ENCODE measurements around the gene NPDC1.

NPDC1 gene

DNA sequence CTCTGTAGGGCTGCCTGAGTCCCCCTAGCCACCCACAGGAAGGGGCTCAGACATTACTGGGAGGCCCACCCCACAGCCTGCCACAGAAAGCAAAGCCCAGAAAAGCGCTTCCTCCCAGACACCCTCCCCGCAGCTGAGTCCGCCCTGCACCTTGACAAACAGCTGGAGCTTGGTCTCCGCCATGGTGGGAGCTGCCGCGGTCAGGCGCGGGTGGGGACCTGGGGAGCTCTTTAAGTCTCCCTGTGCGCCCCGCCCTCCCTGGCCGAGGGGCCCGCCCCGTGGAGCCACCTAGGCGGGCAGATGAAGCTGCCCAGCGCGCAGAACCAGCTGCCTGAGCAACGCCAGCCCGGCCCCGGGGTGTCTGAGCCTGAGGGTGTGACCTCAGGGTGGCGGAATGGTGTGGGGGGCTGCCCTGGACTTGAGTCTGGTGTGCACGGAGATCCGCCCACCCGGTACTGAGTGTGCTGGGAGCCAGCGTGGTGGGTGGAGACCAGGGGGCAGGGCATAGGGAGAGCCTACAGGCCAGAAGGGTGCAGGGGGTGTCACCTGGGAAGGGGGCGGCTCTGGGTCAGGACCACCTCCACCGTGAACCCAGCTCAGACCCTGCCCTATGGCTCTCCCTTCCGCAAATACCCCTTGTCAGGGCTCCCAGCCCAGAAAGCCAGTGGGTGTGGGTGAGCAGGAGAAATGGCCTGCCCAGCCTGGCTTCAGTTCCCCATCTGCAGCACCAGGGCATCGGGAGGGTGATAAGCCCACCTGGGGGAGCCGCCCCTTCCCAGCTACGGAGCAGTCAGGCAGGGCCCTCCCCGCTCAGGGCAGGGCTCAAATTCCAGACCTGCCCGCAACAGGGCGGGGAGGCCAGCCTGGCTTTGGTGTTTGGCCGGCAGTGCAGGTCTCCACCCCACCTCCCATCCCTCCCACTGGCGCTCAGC, 49.4 kb downstream of the NPDC1 start, which contains the start of gene CLIC3:
Gene CLIC3, minus strand, starts transcription at position 208 of the 932 bp plus-strand sequence. Its CDS starts 25 bp downstream, at position 183.
- H3K4me3 ChIP-seq (ENCODE audit: low read length): peak within 1 kb of the TSS; percentile 55
- H3K9me3 ChIP-seq (replicated peaks; ENCODE audit: low read length): no peaks in the 10 kb centered on the region
- H3K36me3 ChIP-seq (ENCODE audit: insufficient read depth, low read length): no peaks in the 10 kb centered on the region
- peaks cover 62% of the 10 kb centered on the region for H3K4me1 ChIP-seq (ENCODE audit: control insufficient read depth, insufficient read depth, low read length)
- H3K4me2 ChIP-seq (ENCODE audit: low read length): peak within 1 kb of the TSS; percentile 80
- H3K9ac ChIP-seq (ENCODE audit: low read depth, low read length): peak within 1 kb of the TSS; percentile 52
- H3K27me3 ChIP-seq (ENCODE audit: control insufficient read depth, insufficient read depth, low read length): no peaks in the 10 kb centered on the region

DNA sequence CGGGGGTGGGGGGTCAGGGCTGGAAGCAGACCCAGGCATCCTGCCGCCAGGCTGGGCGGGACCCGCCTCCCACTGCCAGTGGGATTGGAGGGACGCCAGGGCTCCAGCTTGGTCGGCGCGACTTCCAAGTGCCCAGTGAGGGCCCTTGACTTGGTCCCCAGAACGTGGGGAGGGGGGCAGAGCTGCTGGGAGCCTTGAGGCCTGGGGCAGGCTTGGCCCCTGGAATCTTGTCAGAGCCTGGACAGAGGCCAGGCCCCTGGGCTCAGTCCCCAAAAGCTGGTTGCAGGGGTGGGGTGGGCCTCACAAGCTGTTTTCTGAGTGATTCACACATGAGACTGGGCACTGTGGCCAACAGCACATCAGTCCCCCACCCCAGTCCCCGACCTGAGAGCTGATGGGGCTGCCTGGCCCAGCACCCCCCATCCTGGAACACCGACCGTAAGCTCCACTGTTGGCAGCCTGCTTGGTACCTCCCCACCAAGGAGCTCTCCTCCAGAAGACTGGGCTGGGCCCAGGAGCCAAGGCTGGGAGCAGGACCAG, 50.1 kb downstream of the NPDC1 start:
- no peaks in the 10 kb centered on the region for H3K36me3 ChIP-seq (ENCODE audit: insufficient read depth, low read length)
- peak overlapping the region; percentile 52 for H3K9ac ChIP-seq (ENCODE audit: low read depth, low read length)
- no peaks in the 10 kb centered on the region for H3K27me3 ChIP-seq (ENCODE audit: control insufficient read depth, insufficient read depth, low read length)
- H3K4me3 ChIP-seq (ENCODE audit: low read length): peak overlapping the region; percentile 55
- peaks cover 62% of the 10 kb centered on the region for H3K4me1 ChIP-seq (ENCODE audit: control insufficient read depth, insufficient read depth, low read length)
- H3K4me2 ChIP-seq (ENCODE audit: low read length): peak overlapping the region; percentile 80
- H3K9me3 ChIP-seq (replicated peaks; ENCODE audit: low read length): no peaks in the 10 kb centered on the region

DNA sequence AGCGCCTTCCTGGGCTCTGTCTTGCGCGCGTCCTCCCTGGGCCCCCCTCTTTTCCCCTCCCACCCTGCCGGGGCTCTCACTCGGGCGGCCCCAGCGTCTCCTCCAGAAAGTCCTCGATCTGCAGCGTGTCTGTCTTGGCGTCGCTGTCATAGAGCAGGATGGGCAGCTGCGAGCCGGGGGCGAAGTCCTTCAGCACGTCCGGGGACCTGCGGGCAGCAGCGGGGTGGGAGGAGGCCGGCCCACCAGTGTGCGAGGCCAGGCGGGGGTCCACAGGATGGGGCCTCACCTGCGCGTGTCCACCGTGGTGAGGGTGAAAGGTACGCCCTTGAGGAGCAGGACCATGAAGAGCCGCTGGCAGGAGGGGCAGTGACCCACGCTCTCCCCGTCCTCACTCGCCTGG, 50.6 kb downstream of the NPDC1 start:
- Histone ChIP-seq H3K9ac (ENCODE audit: low read depth, low read length) (no peak overlapping the region), H3K27me3 (ENCODE audit: control insufficient read depth, insufficient read depth, low read length) (no peaks in the 10 kb centered on the region), H3K4me3 (ENCODE audit: low read length) (no peak overlapping the region), H3K36me3 (ENCODE audit: insufficient read depth, low read length) (no peaks in the 10 kb centered on the region), H3K4me2 (ENCODE audit: low read length) (peak overlapping the region; percentile 80), H3K9me3 (replicated peaks; ENCODE audit: low read length) (no peaks in the 10 kb centered on the region), H3K4me1 (ENCODE audit: control insufficient read depth, insufficient read depth, low read length) (peaks cover 59% of the 10 kb centered on the region)

DNA sequence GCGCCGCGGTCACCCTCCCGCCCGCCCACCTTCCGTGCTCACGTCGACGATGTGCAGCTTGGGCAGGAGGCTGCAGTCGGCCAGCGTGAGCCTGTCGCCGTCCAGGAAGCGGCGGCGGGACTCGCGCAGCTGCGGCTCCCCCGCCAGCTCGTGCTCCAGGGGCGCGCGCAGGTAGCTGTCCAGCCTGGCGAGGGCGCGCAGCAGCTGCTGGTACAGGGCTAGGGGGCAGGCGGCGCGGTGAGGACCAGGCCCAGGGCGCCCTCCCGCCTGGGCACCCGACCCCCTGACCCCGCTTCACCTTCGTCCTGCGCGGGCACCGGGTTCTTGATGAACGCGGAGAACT, 51.1 kb downstream of the NPDC1 start:
- H3K27me3 ChIP-seq (ENCODE audit: control insufficient read depth, insufficient read depth, low read length): no peaks in the 10 kb centered on the region
- H3K9me3 ChIP-seq (replicated peaks; ENCODE audit: low read length): no peaks in the 10 kb centered on the region
- H3K9ac ChIP-seq (ENCODE audit: low read depth, low read length): no peak overlapping the region
- no peak overlapping the region for H3K4me3 ChIP-seq (ENCODE audit: low read length)
- peak overlapping the region; percentile 80 for H3K4me2 ChIP-seq (ENCODE audit: low read length)
- H3K4me1 ChIP-seq (ENCODE audit: control insufficient read depth, insufficient read depth, low read length): peaks cover 53% of the 10 kb centered on the region
- H3K36me3 ChIP-seq (ENCODE audit: insufficient read depth, low read length): no peaks in the 10 kb centered on the region

DNA sequence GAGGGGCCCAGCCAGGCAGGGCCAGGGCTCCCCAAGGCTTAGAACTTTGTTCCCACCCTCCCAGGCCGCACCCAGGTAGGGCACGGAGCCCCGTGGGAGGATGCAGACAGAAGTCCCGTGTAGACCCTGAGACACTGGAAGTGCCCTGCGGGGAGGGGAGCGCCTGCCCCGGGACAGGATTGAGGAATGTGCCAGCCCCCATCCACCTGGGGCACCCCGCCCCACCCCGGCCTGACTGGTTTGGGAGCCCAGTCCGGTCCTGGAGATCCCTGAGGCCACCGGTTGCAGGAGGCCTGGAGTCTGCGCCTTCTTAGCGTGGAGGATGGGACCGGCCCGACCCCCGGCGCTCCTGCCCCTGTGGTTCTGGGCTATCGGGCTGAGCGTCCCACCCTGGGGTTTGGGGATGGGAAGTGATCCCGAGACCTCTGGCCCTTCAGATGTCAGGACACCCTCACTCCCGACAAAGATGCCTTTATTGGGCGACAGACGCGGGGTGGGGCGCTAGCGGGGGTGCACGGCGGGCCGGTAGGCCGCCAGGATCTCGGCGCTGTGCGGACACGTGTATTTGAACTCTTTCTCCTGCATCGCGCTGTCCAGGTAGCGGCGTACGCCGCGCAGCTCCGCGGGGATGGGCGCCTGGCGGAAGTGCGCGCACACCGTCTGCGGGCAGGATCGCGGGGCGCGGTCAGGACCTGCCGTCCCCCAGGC, 51.6 kb downstream of the NPDC1 start:
- no peaks in the 10 kb centered on the region for H3K9me3 ChIP-seq (replicated peaks; ENCODE audit: low read length)
- H3K36me3 ChIP-seq (ENCODE audit: insufficient read depth, low read length): no peaks in the 10 kb centered on the region
- H3K4me2 ChIP-seq (ENCODE audit: low read length): peak overlapping the region; percentile 92
- no peaks in the 10 kb centered on the region for H3K27me3 ChIP-seq (ENCODE audit: control insufficient read depth, insufficient read depth, low read length)
- H3K9ac ChIP-seq (ENCODE audit: low read depth, low read length): no peak overlapping the region
- H3K4me3 ChIP-seq (ENCODE audit: low read length): no peak overlapping the region
- peaks cover 52% of the 10 kb centered on the region for H3K4me1 ChIP-seq (ENCODE audit: control insufficient read depth, insufficient read depth, low read length)

DNA sequence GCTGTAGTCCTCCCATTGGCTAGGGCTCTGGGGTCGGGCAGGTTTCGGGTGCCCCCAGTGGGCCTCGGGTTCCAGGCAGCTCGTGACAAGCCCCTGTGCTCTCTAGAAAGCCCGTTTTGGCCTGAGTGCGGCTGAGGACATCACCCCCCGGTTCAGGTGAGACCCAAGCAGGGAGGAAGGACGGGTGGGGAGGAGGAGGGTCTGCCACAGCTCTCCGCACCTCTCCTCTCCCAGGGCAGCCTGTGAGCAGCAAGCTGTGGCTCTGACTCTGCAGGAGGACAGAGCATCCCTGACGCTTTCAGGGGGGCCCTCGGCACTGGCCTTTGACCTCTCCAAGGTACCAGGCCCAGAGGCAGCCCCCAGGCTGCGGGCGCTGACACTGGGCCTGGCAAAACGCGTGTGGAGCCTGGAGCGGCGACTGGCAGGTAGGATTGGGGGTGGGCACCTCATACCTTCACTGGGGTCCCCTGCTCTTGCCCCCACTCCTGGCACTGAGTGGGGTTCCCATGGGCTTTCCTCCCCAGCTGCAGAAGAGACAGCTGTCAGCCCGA, 53.1 kb downstream of the NPDC1 start:
- Histone ChIP-seq H3K4me2 (ENCODE audit: low read length) (peak overlapping the region; percentile 92), H3K4me3 (ENCODE audit: low read length) (peak overlapping the region; percentile 88), H3K9me3 (replicated peaks; ENCODE audit: low read length) (no peaks in the 10 kb centered on the region), H3K4me1 (ENCODE audit: control insufficient read depth, insufficient read depth, low read length) (peaks cover 47% of the 10 kb centered on the region), H3K9ac (ENCODE audit: low read depth, low read length) (peak overlapping the region; percentile 78), H3K36me3 (ENCODE audit: insufficient read depth, low read length) (no peaks in the 10 kb centered on the region), H3K27me3 (ENCODE audit: control insufficient read depth, insufficient read depth, low read length) (no peaks in the 10 kb centered on the region)

DNA sequence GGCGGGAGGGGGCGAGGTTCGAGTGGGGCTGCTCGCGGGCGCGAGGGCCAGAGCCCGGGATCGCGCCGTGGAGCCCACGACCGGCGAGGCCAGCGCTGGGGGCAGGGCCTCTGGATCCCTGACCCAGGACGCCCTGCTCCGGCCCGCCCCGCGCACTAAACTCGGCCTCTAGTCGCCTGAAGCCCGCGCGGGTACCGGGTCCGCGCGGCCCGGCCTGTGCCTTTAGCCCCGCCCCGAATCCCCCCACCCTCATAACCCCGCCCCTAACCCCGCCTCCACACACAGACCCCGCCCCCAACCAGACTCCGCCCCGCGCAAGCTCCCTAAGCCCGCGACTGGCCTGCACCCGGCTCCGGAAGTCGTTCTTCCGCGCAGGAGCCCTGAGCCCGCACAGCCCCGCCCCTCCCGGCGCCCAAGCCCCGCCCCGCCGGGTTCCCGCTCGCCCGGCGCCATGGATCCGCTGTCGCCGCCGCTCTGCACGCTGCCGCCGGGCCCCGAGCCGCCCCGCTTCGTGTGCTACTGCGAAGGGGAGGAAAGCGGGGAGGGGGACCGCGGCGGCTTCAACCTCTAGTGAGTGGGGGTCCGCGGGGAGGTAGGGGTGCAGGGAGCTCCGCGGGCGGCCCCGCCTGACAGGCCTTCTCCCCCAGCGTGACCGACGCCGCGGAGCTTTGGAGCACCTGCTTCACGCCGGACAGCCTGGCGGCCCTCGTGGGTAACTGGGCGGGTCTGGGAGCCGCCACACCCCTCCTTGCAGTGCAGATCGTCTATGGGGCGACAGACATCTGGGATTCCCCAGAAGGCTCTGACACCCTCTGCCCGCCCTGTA, 53.8 kb downstream of the NPDC1 start, which contains the start of gene PAXX:
Gene PAXX, plus strand, starts transcription at position 430 of the 826 bp plus-strand sequence. Its CDS starts 22 bp downstream, at position 452.
- Histone ChIP-seq H3K4me1 (ENCODE audit: control insufficient read depth, insufficient read depth, low read length) (peaks cover 40% of the 10 kb centered on the region), H3K9me3 (replicated peaks; ENCODE audit: low read length) (no peaks in the 10 kb centered on the region), H3K27me3 (ENCODE audit: control insufficient read depth, insufficient read depth, low read length) (no peaks in the 10 kb centered on the region), H3K36me3 (ENCODE audit: insufficient read depth, low read length) (no peaks in the 10 kb centered on the region), H3K4me3 (ENCODE audit: low read length) (peak within 1 kb of the TSS; percentile 88), H3K9ac (ENCODE audit: low read depth, low read length) (peak within 1 kb of the TSS; percentile 78), H3K4me2 (ENCODE audit: low read length) (peak within 1 kb of the TSS; percentile 92)

DNA sequence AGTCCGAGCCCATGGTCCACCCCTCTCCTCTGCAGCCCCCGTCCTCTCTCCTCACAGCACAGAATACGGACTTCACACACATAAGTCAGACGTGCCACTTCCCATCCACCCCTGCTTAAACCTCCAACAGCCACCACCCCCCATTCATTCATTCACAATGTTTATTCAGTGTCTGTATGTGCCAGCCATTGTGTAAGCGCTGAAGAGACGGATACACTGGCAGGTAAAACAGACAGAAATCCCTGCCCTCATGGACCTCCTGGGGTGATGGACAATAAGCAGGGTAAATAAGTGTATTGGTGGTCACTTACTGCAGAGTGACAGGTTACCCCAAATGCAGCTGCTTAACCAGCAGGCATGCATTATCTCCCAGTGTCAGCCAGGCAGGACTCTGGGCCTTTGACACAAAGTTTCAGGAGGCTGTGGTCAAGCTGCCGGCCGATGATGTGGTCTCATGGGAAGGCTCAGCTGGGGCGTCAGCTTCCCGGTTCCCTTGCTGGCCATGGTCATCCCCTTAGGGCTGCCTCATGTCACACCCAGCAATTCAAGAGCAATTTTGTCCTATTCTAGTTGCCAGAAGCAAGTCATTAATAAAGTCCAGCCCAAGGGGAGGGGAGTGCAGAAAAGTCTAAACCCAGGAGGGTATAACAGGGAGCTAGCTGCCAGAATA, 55.6 kb downstream of the NPDC1 start:
- H3K27me3 ChIP-seq (ENCODE audit: control insufficient read depth, insufficient read depth, low read length): no peaks in the 10 kb centered on the region
- no peak overlapping the region for H3K4me2 ChIP-seq (ENCODE audit: low read length)
- no peaks in the 10 kb centered on the region for H3K36me3 ChIP-seq (ENCODE audit: insufficient read depth, low read length)
- no peak overlapping the region for H3K4me3 ChIP-seq (ENCODE audit: low read length)
- no peaks in the 10 kb centered on the region for H3K9me3 ChIP-seq (replicated peaks; ENCODE audit: low read length)
- peaks cover 22% of the 10 kb centered on the region for H3K4me1 ChIP-seq (ENCODE audit: control insufficient read depth, insufficient read depth, low read length)
- no peak overlapping the region for H3K9ac ChIP-seq (ENCODE audit: low read depth, low read length)
